Left colon (tissue), 2 donors: ENCODE results near the gene MAP4. TPM values are rescaled to one million over a fixed set of nuclear protein-coding genes. Genes with fewer than 3 reads are reported as not detected.
"Not testable (repeated sequence)": the region's sequence is repeated elsewhere in the genome, so short reads cannot be mapped to it uniquely, and the experiment has no call there.

Experiments
- ATAC-seq: fragments of 200-7000 bp; cut with Tn5 transposase; one replicate; pipeline ENCODE4 v1.9.1; 2020; ENCODE audit warnings: mild to moderate bottlenecking, moderate library complexity
- DNase-seq, 2 donors: peaks; one replicate each; pipeline ENCODE4 v3.0.0-alpha.2; 2020
- intact Hi-C, 2 donors: fragments of 100-400 bp; cut with DNase I in 1 of 2; cut with micrococcal nuclease in 1 of 2; formaldehyde crosslinking; loops; one replicate each; pipeline versions ENCODE4 v1.11.2 to v1.14.0; 2022; cut with DNase I, micrococcal nuclease
- long read RNA-seq: library from polyadenylated mRNA; unstranded; transcript quantifications from one replicate; pipeline ENCODE4 v2.0.0, GENCODE V29; 2021
- total RNA-seq, 2 donors: library from RNA; stranded (reverse); fragmentation: NEBNext Ultra II Directional; extraction: Animal tissue kit (Norgen Biotek cat#: 25700); gene quantifications; one replicate each; pipeline ENCODE4 v1.2.1, GENCODE V29; 2021
- donor health status: DM: no; HTN: no; CAD: no.
- donor health status: DM: yes; HTN: yes; CAD: no.

Gene MAP4, protein sequence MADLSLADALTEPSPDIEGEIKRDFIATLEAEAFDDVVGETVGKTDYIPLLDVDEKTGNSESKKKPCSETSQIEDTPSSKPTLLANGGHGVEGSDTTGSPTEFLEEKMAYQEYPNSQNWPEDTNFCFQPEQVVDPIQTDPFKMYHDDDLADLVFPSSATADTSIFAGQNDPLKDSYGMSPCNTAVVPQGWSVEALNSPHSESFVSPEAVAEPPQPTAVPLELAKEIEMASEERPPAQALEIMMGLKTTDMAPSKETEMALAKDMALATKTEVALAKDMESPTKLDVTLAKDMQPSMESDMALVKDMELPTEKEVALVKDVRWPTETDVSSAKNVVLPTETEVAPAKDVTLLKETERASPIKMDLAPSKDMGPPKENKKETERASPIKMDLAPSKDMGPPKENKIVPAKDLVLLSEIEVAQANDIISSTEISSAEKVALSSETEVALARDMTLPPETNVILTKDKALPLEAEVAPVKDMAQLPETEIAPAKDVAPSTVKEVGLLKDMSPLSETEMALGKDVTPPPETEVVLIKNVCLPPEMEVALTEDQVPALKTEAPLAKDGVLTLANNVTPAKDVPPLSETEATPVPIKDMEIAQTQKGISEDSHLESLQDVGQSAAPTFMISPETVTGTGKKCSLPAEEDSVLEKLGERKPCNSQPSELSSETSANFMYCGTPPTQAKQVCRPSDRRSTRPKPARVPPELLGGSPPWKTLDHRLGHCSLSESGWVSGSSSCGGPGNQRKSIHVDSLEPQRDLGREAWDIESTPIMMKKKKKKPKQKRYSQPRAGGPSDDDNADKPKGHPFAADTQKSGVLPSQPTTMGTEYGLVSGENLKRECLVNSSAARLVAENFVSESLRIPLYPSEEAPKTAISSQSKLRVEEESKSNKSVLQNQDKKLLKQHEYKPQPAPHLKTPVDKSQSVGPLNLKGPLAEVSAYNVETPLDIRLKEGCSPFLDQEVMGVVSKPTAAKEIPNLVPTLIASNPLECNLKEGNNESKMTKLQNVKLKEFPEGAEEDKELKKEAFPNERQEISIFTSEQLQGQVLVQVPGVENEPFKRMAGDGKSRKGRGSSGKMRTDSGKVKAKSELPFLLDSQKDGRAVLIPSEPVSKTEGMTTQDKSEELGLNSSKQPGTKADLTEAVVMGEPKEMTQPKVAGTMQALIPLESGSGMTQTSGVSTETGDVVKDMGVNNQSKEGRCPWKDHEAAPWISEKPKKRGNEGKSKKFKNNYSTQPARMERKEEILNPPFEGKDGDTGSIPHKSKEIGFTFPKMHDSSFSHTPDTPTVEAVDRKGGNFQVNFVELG (N-terminal part only)
- total RNA-seq, result 100 to 1,000 TPM; 109 to 114 TPM
- long read RNA-seq, partial matches to known transcripts, result 133 of 141 reads
- long read RNA-seq, other reads (novel, unspliced or antisense), result 6 of 141 reads

GRCh38 chr3:48016301-48016973, at the start of gene MAP4:
Gene MAP4 (minus strand): TSS chr3:48016416. CDS start chr3:47998860, 17,556 bp downstream.
- ATAC-seq, result peak; percentile 39
- DNase-seq, result no peak
- intact Hi-C loops, result no loop called here

- DNase-seq (no peak), ATAC-seq (no peak)
- intact Hi-C loops, result no loop called here
Observed at GRCh38 chr3:48065035-48065434, 48.8 kb upstream of the MAP4 start.

GRCh38 chr3:48064292-48064829, 48.1 kb upstream of the MAP4 start:
- intact Hi-C loops, result no loop called here
- no peak for ATAC-seq
- DNase-seq, result no peak

DNA sequence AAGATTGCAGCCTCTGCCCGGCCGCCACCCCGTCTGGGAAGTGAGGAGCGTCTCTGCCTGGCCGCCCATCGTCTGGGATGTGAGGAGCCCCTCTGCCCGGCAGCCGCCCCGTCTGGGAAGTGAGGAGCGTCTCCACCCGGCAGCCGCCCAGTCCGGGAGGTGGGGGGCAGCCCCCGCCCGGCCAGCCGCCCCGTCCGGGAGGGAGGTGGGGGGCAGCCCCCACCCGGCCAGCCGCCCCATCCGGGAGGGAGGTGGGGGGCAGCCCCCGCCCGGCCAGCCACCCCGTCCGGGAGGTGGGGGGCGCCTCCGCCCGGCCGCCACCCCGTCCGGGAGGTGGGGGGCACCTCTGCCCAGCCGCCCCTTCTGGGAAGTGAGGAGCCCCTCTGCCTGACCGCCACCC, 45.4 kb upstream of the MAP4 start:
- intact Hi-C loops, DNase-seq, ATAC-seq: not testable (repeated sequence)

GRCh38 chr3:48058091-48058490, 41.9 kb upstream of the MAP4 start:
- intact Hi-C loops, result no loop called here
- no peak for ATAC-seq
- no peak for DNase-seq

DNA sequence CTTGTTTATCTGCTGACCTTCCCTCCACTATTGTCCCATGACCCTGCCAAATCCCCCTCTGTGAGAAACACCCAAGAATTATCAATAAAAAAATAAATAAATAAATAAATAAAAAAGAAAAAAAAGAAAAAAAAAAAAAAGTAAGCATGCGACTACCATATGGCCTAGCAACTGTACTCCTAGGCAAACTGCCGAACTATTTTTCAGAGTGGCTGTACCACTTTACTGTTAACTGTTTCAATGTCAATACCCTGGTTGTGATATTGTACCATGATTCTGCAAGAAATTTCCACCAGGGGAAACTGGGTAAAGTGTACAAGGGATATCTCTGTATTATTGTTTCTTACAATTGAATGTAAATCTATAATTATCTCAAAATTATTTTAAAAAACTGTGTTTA, 41.3 kb upstream of the MAP4 start:
- DNase-seq (no peak), ATAC-seq (no peak)
- intact Hi-C loops, result no loop called here

DNA sequence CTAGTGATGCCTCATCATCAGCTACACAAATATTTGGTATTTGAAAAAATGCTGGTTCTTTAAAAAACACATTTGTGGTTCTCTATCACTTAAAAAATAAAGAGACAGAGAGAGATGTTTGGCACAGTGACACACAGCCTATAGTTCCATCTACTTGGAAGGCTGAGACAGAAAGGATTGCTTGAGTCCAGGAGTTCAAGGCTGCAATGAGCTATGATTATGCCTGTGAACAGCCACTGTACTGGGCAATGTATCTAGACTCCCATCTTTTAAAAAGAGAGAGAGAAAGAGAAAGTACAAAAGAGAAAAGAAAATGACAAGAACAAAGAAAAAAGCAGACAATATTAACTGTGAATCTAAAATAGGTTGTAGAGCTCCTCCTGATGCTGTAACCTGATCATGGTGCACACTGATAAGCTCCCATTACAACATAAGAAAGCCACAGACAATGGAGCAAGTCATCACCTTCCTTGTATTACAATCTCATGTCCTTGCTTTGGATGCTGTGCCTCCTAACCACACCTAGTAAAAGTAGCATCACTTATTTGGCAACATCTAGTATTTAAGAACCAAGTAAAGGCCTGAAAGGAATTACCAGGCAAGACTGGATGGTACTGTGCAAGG, 31.7 kb upstream of the MAP4 start:
- ATAC-seq (no peak), DNase-seq (no peak)
- intact Hi-C loops, result no loop called here

DNA sequence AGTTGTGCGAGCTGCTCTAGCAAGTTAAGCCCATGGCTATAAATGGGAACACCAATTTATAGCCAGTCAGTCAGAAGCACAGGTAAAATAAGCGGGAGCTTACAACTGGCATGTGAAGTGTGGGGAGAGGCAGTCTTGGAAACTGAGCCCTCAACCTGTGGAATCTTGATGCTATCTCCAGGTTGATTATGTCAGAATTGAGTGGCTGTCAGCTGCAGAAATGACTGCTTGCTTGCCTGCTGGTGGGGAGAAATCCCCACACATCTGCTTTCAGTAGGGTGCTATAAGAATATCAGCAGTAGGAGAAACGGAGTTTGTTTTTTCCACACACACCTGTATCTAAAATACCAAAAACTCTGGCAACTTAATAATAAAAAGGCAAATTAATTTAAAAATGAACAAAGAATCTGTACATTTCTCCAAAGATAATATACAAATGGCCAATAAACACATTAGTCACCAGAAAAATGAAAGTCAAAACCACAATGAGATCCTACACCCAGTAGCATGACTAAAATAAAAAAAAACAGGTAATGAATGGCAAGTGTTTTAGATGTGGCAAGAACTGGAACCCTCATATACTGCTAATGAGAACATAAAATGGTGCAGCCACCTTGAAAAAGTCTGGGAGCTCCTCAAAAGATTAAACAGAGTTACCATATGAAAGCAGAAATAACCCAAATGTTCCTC, 26.0 kb upstream of the MAP4 start:
- ATAC-seq, result no peak
- intact Hi-C loops, result no loop called here

GRCh38 chr3:48039487-48040190, 23.4 kb upstream of the MAP4 start:
- ATAC-seq, result peak; percentile 52
- intact Hi-C loops, result no loop called here
- no peak for DNase-seq

More for the DNA sequence above, 26.0 kb upstream of the MAP4 start:
- no peak for DNase-seq

DNA sequence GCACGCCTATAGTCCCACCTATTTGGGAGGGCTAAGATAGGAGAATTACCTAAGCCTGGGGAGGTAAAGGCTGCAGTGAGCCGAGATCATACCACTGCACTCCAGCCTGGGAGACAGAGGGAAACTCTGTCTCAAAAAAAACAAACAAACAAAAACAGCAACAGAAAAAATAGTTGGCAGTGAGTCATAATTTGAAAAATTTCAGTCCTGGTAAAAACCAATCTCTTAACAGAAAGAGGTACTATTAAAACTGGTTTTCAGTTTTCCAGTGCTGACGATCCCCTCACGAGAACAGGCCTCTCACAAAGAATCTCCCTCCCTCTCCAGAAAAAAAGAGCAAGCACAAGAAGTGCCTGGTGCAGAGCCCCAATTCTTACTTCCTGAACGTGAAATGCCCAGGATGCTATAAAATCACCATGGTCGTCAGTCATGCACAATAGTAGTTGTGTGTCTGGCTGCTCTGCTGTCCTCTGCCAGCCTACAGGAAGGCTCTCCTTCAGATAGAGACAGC, 22.8 kb upstream of the MAP4 start:
- ATAC-seq, result peak; percentile 56
- DNase-seq, result no peak

GRCh38 chr3:48034000-48034516, 17.8 kb upstream of the MAP4 start:
- DNase-seq (no peak), ATAC-seq (peak; percentile 37)

More for the DNA sequence above, 22.8 kb upstream of the MAP4 start:
- intact Hi-C loops, result no loop called here

GRCh38 chr3:48030188-48030587, 14.0 kb upstream of the MAP4 start:
- ATAC-seq, result no peak
- intact Hi-C loops, result no loop called here

More at GRCh38 chr3:48034000-48034516, 17.8 kb upstream of the MAP4 start:
- intact Hi-C loops, result no loop called here

DNA sequence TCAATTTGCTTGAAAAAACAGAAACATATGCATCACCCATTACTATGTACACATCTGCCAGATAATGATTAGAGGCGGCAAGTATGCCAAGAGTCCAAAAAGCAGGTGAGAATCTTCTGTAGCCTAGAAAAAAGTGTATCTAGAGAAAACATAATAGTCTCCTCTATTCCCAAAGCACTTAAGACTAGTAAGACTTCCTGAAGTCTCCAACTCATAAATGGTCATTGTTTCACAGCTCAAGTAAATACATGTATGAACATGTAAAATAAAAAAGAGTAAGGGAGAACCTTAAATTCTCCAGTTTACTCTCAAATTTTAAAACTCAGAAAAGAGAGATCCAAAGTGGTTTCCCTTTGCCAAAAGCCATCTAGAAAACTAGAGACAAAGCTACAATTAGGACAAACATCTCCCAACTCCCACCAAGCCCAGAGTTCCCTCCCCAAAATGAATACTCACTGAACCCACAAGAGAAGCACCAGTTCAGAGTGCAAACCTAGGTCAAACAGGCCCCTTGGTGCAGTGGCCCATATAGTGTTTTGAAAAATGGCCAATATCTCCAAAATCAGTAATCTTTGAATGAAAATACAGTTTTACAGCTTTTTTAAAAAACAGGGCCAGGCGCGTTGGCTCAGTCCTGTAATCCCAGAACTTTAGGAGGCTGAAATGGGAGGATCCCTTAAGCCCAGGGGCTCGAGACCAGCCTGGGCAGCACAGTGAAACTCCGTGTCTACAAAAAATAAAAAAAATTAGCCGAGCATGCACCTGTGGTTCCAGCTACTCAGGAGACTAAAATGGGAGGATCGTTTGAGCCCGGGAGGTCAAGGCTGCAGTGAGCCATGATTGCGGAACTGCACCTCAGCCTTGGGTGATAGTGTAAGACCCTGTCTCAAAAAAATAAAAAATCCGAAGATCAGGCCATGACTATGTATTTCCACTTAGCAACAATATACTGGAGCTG, 11.0 kb upstream of the MAP4 start:
- DNase-seq, result no peak
- intact Hi-C loops, result no loop called here
- no peak for ATAC-seq

More at GRCh38 chr3:48030188-48030587, 14.0 kb upstream of the MAP4 start:
- no peak for DNase-seq

DNA sequence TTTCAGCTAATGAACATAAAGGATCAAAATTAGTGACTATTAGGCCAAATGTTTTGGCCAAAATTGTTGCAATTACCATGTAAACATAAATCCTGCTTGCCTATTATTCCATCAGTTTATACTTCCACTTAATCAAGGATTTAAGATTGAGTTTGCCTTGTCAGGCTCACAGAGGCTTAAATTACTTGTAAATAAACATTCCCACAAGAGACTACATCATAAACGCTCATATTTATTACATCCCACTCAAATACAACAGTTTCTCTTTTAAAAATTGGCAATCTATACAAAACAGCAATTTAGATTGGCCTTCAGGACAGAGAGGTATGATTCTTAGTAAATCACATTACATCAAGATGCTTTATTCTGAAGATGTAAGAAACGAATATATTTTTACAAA, 9.9 kb upstream of the MAP4 start:
- intact Hi-C loops, result no loop called here
- ATAC-seq (no peak), DNase-seq (no peak)

GRCh38 chr3:48024401-48024800, 8.2 kb upstream of the MAP4 start:
- ATAC-seq (no peak), DNase-seq (no peak)
- intact Hi-C loops, result no loop called here
